GM21390 (cell line): Measurements from ENCODE around the gene ACTR6.
"Not testable (repeated sequence)": the region's sequence is repeated elsewhere in the genome, so short reads cannot be mapped to it uniquely, and the experiment has no call there.

Experiments used
- ATAC-seq: cut with Tn5 transposase; IDR thresholded peaks from one replicate; pipeline ENCODE4 v1.9.1; 2021; ENCODE audit not compliant: unreplicated experiment

ACTR6 gene

DNA sequence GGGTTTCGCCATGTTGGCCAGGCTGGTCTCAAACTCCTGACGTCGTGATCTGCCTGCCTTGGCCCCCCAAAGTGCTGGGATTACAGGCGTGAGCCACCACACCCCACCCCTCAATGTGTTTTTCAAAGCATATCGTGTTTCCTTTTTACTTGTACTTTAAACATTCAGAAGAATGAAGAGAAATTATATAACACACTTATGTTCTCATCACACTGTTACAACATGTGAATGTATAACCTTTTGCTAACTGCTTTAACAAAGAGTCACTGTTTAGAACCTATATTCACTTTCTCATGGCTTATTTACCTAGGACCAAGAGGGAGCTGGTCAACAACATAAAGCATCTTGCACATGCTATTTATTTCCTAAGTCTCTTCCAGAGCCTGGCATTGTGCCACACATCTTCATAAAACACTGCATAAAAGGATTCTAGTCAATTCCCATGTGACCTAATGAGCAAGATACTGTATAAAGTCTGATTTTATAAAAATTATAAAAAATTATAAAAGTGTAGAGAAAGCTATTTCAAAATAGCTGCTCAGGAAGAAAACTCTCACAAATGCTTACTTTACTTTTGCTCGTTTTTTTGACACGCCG lies 16.0 kb upstream of the ACTR6 start:
- no peak for ATAC-seq

- ATAC-seq: peak; percentile 84
Measured at GRCh38 chr12:100185361-100185894, 15.2 kb upstream of the ACTR6 start.

- no peak for ATAC-seq
Measured at GRCh38 chr12:100186071-100186470, 14.5 kb upstream of the ACTR6 start.

- no peak for ATAC-seq
Measured at GRCh38 chr12:100187068-100187467, 13.5 kb upstream of the ACTR6 start.

DNA sequence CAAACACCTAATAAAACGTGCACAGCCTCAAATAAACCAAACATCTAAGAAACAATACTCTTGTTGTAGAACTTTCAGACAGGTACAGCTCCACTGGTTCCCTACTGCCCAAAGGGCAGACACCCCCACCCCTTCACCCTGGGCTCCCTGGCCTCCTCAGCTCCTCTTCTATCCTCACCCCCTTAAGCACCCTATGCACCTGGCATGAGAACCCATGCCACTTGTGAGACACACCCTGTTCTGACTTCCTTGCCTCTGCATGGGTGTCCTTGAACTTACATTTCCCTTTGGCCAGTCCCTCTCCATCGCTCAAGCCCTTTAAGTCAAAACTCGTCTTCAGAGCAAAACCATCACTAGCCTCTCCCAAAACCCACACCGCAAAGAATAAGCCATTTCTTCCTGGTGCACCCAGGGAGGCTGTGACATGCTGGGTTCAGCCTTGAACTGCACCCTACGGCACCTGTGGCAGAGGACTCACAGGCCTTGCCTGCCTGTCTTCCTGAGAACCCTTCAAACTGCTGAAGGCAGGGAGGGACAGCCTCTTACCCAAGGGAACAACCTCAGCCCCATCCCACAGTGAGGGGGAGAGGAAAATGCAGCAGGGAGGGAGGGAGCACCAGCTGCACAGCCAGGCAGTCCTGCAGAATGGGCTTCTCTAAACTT lies 12.6 kb upstream of the ACTR6 start:
- ATAC-seq: no peak

- ATAC-seq: not testable (repeated sequence)
Measured at GRCh38 chr12:100188888-100189635, 11.6 kb upstream of the ACTR6 start.

- no peak for ATAC-seq
Measured at GRCh38 chr12:100189636-100190394, 10.8 kb upstream of the ACTR6 start.

DNA sequence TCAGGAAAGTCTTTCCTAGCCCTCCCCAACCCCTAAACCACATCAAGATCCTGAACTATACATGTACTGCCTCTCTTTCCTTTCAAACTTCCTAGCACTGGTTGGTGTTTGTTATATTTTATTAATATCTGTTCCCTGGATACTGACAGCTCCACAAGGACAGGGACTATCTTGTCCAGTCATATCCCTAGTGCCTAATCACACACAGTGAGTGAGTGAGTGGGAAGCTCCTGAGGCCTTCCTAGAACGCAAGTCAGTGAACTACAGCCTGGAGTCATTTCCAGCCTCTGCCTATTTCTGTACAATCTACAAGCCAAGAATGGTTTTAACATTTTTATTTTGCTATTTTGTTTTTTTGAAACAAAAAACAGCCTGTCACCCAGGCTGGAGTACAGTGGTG lies 7.5 kb upstream of the ACTR6 start:
- no peak for ATAC-seq

DNA sequence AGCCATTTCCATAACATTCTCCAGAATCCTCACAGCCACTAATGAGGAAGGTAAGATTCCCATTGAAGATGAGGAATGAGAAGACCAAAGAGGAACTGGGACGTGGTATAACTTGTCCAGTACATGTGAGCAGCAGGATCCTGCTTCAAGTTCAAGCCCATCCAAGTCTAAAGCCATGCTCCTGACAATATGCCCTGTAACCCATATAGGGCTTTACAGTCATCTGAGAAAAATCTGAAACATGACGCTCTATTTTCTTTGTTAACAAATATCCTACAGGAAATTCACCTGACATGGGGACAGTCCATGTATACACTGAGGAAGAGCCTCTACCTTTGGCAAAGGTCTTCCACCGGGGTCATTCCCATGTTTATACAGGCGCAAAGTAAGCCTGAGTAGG lies 3.1 kb upstream of the ACTR6 start:
- ATAC-seq: no peak

GRCh38 chr12:100199023-100199346 lies 1.6 kb upstream of the ACTR6 start:
- ATAC-seq: peak; percentile 7

DNA sequence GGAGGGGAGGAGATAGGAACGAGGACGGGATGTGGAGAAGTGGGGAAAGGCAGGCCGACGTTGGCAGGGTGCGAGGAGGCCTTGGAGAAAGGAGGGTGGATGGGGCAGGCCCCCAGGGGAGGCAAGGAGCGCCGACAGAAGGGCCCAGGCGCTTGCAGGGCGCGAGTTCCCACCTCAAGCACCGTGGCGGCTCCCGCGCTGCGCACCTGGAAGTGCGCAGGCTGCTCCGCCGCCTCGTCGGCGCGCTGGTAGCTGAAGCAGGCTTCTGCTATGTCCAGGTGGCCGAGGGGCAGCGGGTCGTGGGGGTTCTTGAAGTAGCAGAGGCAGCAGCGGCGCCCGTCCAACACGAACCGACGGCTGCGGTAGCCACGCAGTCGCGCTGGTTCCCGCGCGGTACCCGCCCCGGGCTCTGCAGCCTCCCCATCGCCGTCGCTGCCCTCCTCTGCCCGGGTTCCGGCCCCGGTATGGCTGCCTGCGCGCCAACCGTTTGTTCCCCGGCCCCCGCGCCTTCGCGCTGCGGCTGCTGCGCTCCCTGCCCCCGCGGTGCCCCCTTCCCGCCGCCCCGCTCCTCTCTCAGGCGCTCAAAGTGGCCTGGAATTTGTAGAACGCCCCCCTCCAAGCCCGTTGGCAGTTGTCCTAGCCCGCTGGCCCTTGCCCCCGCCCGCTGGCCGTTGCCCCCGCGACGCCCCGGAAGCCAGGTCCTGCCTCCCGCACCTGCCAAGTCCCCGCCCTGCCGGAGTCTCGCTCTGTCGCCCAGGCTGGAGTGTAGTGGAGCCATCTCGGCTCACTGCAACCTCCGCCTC lies 1.1 kb upstream of the ACTR6 start:
- ATAC-seq: peak; percentile 68

DNA sequence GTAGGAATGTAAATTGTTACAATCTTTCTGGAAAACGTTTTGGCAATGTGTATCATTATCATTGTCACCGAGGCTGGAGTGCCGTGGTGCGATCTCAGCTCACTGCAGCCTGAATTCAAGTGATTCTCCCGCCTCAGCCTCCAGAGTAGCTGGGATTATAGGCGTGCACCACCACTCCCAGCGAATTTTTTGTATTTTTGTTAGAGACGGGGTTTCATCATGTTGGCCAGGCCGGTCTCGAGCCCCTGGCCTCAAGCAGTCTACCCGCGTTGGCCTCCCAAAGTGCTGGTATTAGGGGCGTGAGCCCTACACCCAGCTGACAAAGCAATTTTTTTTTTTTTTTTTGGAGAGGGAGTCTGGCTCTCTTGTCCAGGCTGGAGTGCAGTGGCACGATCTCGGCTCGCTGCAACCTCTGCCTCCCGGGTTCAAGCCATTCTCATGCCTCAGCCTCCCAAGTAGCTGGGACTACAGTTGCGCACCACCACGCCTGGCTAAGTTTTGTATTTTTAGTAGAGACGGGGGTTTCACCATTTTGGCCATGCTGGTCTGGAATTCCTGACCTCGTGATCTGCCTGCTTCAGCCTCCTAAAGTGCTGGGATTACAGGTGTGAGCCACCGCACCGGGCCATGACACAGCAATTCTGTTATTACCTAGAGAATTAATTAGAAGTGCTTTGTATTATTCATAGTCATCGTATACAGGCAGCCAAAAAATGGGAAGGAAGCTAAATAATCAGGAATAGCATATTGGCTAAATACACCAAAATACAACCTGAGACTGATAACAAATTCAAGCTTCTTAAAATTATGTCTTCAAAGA lies 1.2 kb downstream of the ACTR6 start:
- ATAC-seq: no peak

DNA sequence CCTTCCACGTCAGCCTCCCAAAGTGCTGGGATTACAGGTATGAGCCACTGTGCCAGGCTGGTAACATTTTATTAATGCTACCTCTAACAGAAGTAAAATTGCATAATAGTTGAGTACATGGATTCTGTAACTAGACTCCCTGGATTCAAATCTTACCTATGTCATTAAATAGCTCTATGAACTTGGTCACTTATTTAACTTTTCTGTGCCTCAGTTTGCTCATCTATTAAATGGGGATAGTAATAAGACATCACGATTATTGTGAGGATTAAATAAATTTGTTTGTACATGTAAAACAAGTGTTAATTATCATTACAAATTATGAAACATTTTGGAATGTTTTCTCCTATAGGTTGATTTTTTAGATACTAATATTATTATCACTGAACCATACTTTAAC lies 6.7 kb downstream of the ACTR6 start:
- no peak for ATAC-seq

GRCh38 chr12:100208834-100209233 lies 8.2 kb downstream of the ACTR6 start:
- no peak for ATAC-seq

DNA sequence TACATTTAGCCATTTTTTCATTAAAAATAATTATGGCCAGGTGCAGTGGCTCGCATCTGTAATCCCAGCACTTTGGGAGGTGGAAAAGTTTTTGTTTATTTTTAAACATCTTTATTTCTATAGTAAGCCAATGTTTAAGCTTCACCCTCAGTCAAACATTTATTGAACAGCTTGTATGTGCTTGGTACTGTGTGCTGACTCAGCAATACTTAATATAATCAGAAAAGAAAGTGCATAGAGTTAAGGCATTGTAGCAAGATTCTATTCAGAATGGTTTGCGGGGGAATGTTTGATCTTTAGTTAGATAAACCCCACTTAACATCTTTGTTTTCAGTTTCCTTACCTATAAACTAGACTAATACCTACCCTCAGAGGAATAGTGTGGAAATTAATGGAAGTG lies 11.1 kb downstream of the ACTR6 start:
- no peak for ATAC-seq

GRCh38 chr12:100213016-100213891 lies 12.6 kb downstream of the ACTR6 start:
- ATAC-seq: no peak

- no peak for ATAC-seq
Measured at GRCh38 chr12:100214518-100214917, 13.9 kb downstream of the ACTR6 start.

GRCh38 chr12:100215209-100215608 lies 14.6 kb downstream of the ACTR6 start:
- ATAC-seq: no peak

GRCh38 chr12:100216337-100216736 lies 15.7 kb downstream of the ACTR6 start:
- no peak for ATAC-seq
